Skeletal muscle tissue (tissue), 4 donors: ENCODE measurements around the gene LRSAM1. TPM values are rescaled to one million over a fixed set of nuclear protein-coding genes. Genes with fewer than 3 reads are reported as not detected.
A peak's percentile ranks its signal among the peaks of the same experiment; 100 is the strongest.

Source experiments
- H3K27ac ChIP-seq: one replicate; pipeline ENCODE4 v1.7.0; 2013; ENCODE audit warnings: mild to moderate bottlenecking, low read depth, low read length, inconsistent platforms
- H3K27me3 ChIP-seq, 3 donors: one replicate each; pipeline ENCODE4 v1.7.0; 2013; ENCODE audit warnings: low read length in 3 of 3; ENCODE audit not compliant: control insufficient read depth in 3 of 3, insufficient read depth in 3 of 3
- H3K36me3 ChIP-seq, 3 donors: one replicate each; pipeline ENCODE4 v1.7.0; 2013; ENCODE audit warnings: low read length in 3 of 3; ENCODE audit not compliant: control insufficient read depth in 3 of 3, insufficient read depth in 3 of 3
- H3K4me1 ChIP-seq, 3 donors: one replicate each; pipeline ENCODE4 v1.7.0; 2013; ENCODE audit warnings: low read length in 3 of 3, mild to moderate bottlenecking in 3 of 3; ENCODE audit not compliant: control insufficient read depth in 3 of 3, insufficient read depth in 3 of 3
- H3K4me3 ChIP-seq, 3 donors: one replicate each; pipeline ENCODE4 v1.7.0; 2013; ENCODE audit warnings: low read length in 3 of 3
- H3K9ac ChIP-seq, 3 donors: one replicate each; pipeline ENCODE4 v1.7.0; 2013; ENCODE audit warnings: low read length in 3 of 3, mild to moderate bottlenecking in 3 of 3, moderate library complexity in 2 of 3, low read depth in 1 of 3
- H3K9me3 ChIP-seq, 3 donors: one replicate each; pipeline ENCODE4 v1.7.0; 2013; ENCODE audit warnings: low read length in 3 of 3; ENCODE audit not compliant: control insufficient read depth in 3 of 3
- total RNA-seq: library from RNA; depleted of rRNA; stranded (reverse); fragments of >200 nt; gene quantifications from one replicate; pipeline ENCODE4 v1.2.3, GENCODE V29; 2014
- donor health status: Osteomylitis.

The LRSAM1 gene
- total RNA-seq, 1 donor from 2014 or later = 10.4 TPM

GRCh38 chr9:127502706-127503378, 51.5 kb downstream of the LRSAM1 start:
- Histone ChIP-seq H3K4me3 (no peak overlapping the region), H3K27ac (no peak overlapping the region), H3K27me3 (no peaks in the 10 kb centered on the region), H3K9me3 (no peaks in the 10 kb centered on the region), H3K9ac (no peak overlapping the region), H3K4me1 (no peaks in the 10 kb centered on the region), H3K36me3 (peaks cover 11 to 34% (median 12%) of the 10 kb centered on the region in 3 donors)

- Histone ChIP-seq H3K9me3 (no peaks in the 10 kb centered on the region), H3K4me1 (no peaks in the 10 kb centered on the region), H3K36me3 (peaks cover 6 to 35% (median 7%) of the 10 kb centered on the region in 3 donors), H3K27ac (no peak overlapping the region), H3K9ac (no peak overlapping the region), H3K27me3 (no peaks in the 10 kb centered on the region), H3K4me3 (no peak overlapping the region)
Measured at GRCh38 chr9:127503379-127503921, 52.1 kb downstream of the LRSAM1 start.

- Histone ChIP-seq H3K9ac (no peak overlapping the region), H3K36me3 (peaks cover 6 to 36% (median 9%) of the 10 kb centered on the region in 3 donors), H3K9me3 (no peaks in the 10 kb centered on the region), H3K27me3 (no peaks in the 10 kb centered on the region), H3K27ac (peak overlapping the region; percentile 7), H3K4me1 (no peaks in the 10 kb centered on the region), H3K4me3 (no peak overlapping the region)
Measured at GRCh38 chr9:127503947-127504886, 52.9 kb downstream of the LRSAM1 start.

- no peak overlapping the region for H3K9ac ChIP-seq
- H3K27me3 ChIP-seq = no peaks in the 10 kb centered on the region
- H3K4me1 ChIP-seq = peaks cover 0 to 3% (median 0%) of the 10 kb centered on the region in 3 donors
- no peak overlapping the region for H3K4me3 ChIP-seq
- H3K36me3 ChIP-seq = peaks cover 6 to 37% (median 10%) of the 10 kb centered on the region in 3 donors
- no peaks in the 10 kb centered on the region for H3K9me3 ChIP-seq
- H3K27ac ChIP-seq = no peak overlapping the region
Measured at GRCh38 chr9:127504887-127505251, 53.6 kb downstream of the LRSAM1 start.

- no peak overlapping the region for H3K4me3 ChIP-seq
- H3K4me1 ChIP-seq = peaks cover 0 to 3% (median 0%) of the 10 kb centered on the region in 3 donors
- H3K9me3 ChIP-seq = no peaks in the 10 kb centered on the region
- H3K27ac ChIP-seq = no peak overlapping the region
- peaks cover 6 to 35% (median 11%) of the 10 kb centered on the region in 3 donors for H3K36me3 ChIP-seq
- no peaks in the 10 kb centered on the region for H3K27me3 ChIP-seq
- H3K9ac ChIP-seq = no peak overlapping the region
Measured at GRCh38 chr9:127505396-127506116, 54.2 kb downstream of the LRSAM1 start.

GRCh38 chr9:127506117-127506813, 55.0 kb downstream of the LRSAM1 start:
- Histone ChIP-seq H3K4me3 (no peak overlapping the region), H3K27me3 (no peaks in the 10 kb centered on the region), H3K9me3 (no peaks in the 10 kb centered on the region), H3K27ac (peak overlapping the region; percentile 30), H3K36me3 (peaks cover 6 to 32% (median 11%) of the 10 kb centered on the region in 3 donors), H3K9ac (no peak overlapping the region), H3K4me1 (peaks cover 0 to 3% (median 0%) of the 10 kb centered on the region in 3 donors)

GRCh38 chr9:127506814-127507750, 55.8 kb downstream of the LRSAM1 start:
- H3K9ac ChIP-seq = no peak overlapping the region
- H3K4me1 ChIP-seq = peaks cover 0 to 3% (median 0%) of the 10 kb centered on the region in 3 donors
- no peak overlapping the region for H3K27ac ChIP-seq
- H3K4me3 ChIP-seq = no peak overlapping the region
- peaks cover 6 to 28% (median 11%) of the 10 kb centered on the region in 3 donors for H3K36me3 ChIP-seq
- no peaks in the 10 kb centered on the region for H3K9me3 ChIP-seq
- H3K27me3 ChIP-seq = no peaks in the 10 kb centered on the region

- Histone ChIP-seq H3K9me3 (no peaks in the 10 kb centered on the region), H3K27ac (no peak overlapping the region), H3K9ac (no peak overlapping the region), H3K36me3 (peaks cover 6 to 30% (median 11%) of the 10 kb centered on the region in 3 donors), H3K4me3 (no peak overlapping the region), H3K4me1 (peaks cover 0 to 3% (median 0%) of the 10 kb centered on the region in 3 donors), H3K27me3 (no peaks in the 10 kb centered on the region)
Measured at GRCh38 chr9:127507751-127508648, 56.7 kb downstream of the LRSAM1 start.
